Brain microvascular endothelial cell (primary cell): ENCODE results near the gene C3orf80.

Experiments
- DNase-seq: peaks from one replicate; pipeline ENCODE4 v3.0.0-alpha.2; 2020
- H3K27ac ChIP-seq: fragments of 250-450 bp; sonication (Bioruptor Pico); 2 replicates; pipeline ENCODE4 v1.5.1; 2020; ENCODE audit warnings: mild to moderate bottlenecking, moderate library complexity
- H3K27me3 ChIP-seq: fragments of 250-450 bp; sonication (Bioruptor Pico); replicated peaks from 2 replicates; pipeline ENCODE4 v1.5.1; 2020; ENCODE audit warnings: mild to moderate bottlenecking
- H3K36me3 ChIP-seq: fragments of 250-450 bp; sonication (Bioruptor Pico); replicated peaks from 2 replicates; pipeline ENCODE4 v1.5.1; 2020; ENCODE audit warnings: mild to moderate bottlenecking
- H3K4me3 ChIP-seq: 2 replicates; pipeline ENCODE4 v1.5.1; 2011; ENCODE audit warnings: low read depth, mild to moderate bottlenecking, control low read depth, low read length, moderate library complexity
- in situ Hi-C: cut with HindIII; loops from 2 replicates; pipeline ENCODE4 v1.10.0; 2017; ENCODE audit warnings: low sequenced_read_pairs, low pct_ligation_motif_present
- TF ChIP-seq, protein P1 (sequence below): IDR thresholded peaks from 2 replicates; pipeline ENCODE4 v1.5.1; 2011; ENCODE audit warnings: low read depth, mild to moderate bottlenecking, moderate library complexity, low read length, control low read depth, inconsistent platforms; ENCODE audit errors: missing control alignments

C3orf80 gene

DNA sequence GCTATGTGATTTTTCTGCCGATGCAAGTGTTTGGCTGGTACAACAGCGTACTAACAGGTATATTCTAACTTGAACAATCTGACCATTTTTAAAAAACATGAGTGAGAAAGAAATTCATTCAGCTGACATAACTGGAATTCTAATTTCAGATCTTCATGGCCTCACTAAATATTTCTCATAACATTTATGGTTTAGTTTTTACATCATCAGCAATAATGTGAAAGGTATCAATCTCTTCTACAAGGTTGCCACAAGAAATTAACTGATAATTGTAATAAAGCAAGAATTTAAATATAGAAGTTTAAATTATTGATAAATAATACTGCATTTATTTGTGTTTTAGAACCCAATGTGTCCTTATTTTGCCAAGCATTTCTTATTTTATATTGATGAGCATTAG is 5.2 kb upstream of the C3orf80 start:
- no peak overlapping the region for H3K4me3 ChIP-seq
- no peak overlapping the region for H3K27ac ChIP-seq
- TF ChIP-seq, protein P1, sequence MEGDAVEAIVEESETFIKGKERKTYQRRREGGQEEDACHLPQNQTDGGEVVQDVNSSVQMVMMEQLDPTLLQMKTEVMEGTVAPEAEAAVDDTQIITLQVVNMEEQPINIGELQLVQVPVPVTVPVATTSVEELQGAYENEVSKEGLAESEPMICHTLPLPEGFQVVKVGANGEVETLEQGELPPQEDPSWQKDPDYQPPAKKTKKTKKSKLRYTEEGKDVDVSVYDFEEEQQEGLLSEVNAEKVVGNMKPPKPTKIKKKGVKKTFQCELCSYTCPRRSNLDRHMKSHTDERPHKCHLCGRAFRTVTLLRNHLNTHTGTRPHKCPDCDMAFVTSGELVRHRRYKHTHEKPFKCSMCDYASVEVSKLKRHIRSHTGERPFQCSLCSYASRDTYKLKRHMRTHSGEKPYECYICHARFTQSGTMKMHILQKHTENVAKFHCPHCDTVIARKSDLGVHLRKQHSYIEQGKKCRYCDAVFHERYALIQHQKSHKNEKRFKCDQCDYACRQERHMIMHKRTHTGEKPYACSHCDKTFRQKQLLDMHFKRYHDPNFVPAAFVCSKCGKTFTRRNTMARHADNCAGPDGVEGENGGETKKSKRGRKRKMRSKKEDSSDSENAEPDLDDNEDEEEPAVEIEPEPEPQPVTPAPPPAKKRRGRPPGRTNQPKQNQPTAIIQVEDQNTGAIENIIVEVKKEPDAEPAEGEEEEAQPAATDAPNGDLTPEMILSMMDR: no peak
- no peaks in the 10 kb centered on the region for H3K36me3 ChIP-seq
- DNase-seq: no peak
- in situ Hi-C loops: no loop called here
- H3K27me3 ChIP-seq: peaks cover 14% of the 10 kb centered on the region

GRCh38 chr3:160221019-160221418 is 4.2 kb upstream of the C3orf80 start:
- in situ Hi-C loops: no loop called here
- H3K4me3 ChIP-seq: no peak overlapping the region
- TF ChIP-seq, protein P1: no peak
- peaks cover 19% of the 10 kb centered on the region for H3K27me3 ChIP-seq
- no peak overlapping the region for H3K27ac ChIP-seq
- DNase-seq: no peak
- no peaks in the 10 kb centered on the region for H3K36me3 ChIP-seq

DNA sequence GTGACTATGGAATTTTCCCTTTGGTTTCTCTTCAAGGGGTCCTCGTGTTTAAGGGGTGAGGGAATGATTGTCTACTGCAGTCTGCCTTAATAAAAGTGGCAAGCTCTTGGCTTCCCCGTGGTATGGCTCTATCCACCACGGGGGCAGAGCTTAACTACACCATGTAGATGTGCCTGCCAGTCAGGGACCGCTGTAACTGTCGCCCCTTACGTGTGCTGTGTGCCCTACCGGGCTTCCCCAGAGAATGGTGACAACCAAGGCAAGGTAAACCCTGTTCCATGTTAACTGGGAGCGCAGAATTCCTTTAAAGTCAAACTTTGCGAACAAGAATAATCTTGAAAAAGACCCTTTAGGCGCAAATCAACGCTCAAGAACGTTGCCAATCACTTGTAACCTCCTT is 966 bp upstream of the C3orf80 start:
- TF ChIP-seq, protein P1: no peak
- DNase-seq: no peak
- no peaks in the 10 kb centered on the region for H3K36me3 ChIP-seq
- no peak overlapping the region for H3K4me3 ChIP-seq
- no peak overlapping the region for H3K27ac ChIP-seq
- peaks cover 30% of the 10 kb centered on the region for H3K27me3 ChIP-seq
- in situ Hi-C loops: no loop called here

DNA sequence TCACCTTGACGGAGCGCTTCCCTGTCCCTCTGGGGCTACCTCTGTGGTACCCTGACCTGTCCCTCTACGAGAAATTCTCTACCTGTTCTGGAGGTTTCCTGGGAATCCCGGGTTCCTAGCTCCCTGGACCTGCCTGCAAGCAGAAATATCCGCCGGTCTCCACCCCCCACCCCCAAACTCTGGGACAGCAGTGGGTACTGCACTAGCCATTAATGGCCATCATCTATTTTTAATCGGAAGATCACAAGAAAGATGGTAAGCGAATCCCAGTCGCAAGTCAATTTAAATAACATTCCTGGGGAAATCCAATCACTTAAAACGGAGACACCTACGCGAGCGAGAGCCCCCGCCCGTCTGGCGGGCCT is 429 bp upstream of the C3orf80 start:
- Histone ChIP-seq H3K27me3 (peaks cover 30% of the 10 kb centered on the region), H3K36me3 (no peaks in the 10 kb centered on the region), H3K27ac (no peak overlapping the region), H3K4me3 (peak overlapping the region; percentile 53)
- TF ChIP-seq, protein P1: no peak
- no peak for DNase-seq
- in situ Hi-C loops: no loop called here

GRCh38 chr3:160226026-160226907 is 1.0 kb downstream of the C3orf80 start:
- Histone ChIP-seq H3K36me3 (no peaks in the 10 kb centered on the region), H3K4me3 (peak overlapping the region; percentile 53), H3K27ac (no peak overlapping the region), H3K27me3 (peaks cover 30% of the 10 kb centered on the region)
- in situ Hi-C loops: no loop called here
- TF ChIP-seq, protein P1: no peak
- DNase-seq: no peak
